TTC549 (cell line): ENCODE data around the gene TNN.
"Not testable (repeated sequence)": the region's sequence is repeated elsewhere in the genome, so short reads cannot be mapped to it uniquely, and the experiment has no call there.

Source experiments
- FAIRE-seq: peaks from 2 replicates; lab custom pipeline; 2012; peaks lifted over from hg19 to GRCh38; lab: Jason Lieb, UNC

TNN gene

DNA sequence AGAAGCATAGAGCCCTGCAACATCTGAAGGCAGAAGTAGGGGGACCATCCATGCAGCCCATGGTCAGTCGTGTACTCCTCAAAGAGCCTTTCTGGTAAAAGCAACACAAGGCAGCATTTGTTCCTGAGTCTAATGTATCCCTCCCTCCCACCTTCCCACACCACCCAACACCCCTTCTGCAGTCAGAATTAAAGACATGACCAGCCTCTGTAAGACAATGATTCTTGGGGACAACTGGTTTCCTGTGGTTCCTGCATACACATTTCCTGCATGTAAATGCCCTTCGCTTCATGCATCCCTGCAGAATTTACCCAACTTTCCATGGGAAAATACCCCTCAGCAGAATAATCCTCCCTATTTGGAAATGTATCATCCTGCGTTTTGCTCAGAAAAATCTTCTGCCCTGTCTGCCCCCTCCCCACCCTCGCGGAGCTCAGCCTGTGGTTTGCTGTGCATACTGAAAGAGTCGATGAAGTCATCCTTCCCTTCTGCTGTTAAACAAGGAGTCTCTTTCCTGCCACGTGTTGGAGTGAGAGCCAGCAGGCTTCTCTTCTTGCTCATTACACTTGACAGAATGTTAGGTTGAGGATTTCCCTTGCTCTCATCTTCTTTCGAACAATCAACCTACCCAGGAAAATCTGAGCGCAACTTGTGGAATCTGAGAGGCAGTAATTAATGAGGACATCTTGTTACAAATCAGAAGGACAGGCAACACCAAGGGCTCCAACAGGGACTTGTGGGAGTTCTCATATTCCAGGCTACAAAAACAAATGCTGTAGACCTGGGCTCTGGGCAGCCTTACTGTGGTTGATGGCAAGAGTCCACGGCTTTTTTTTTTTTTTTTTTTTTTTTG, 4.7 kb downstream of the TNN start:
- FAIRE-seq, result no peak

DNA sequence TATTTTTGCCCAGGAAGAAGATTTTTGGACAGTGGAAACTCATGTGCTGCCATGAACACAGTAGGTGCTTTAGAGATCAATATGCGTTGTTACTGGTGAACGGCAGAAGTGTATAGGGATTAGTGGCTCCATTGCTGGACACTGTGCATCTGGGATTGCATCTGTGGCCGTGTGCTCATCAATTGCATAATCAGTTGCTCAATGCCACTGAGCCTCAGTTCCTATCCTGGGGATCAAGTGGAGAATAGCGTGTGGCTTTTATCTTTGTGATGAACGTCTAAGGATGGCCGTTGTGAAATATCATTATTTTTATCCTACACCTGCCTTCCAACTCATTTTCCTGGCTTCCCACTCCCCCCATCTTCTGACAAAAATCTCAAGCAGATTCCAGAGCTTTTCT, 5.4 kb downstream of the TNN start:
- FAIRE-seq, result no peak

DNA sequence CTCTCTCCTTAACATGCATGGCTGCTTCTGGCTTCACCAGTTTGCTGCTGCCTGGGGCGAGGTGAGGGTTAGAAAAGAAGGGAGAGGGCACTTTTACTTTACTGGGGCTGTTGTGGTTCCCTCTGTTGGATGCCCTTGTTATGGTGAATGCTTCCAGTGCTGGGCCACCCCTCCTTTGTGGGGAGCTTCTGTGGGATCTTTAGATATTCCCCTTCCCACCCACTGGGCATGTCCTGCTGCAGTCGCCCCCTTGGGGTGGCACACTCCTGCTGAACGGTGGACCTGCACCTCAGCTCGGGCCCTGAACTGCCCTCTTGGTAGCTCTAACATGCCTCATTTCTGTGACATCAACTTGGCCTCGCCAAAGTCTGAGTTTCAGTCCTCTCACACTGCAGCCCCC, 6.0 kb downstream of the TNN start:
- no peak for FAIRE-seq

DNA sequence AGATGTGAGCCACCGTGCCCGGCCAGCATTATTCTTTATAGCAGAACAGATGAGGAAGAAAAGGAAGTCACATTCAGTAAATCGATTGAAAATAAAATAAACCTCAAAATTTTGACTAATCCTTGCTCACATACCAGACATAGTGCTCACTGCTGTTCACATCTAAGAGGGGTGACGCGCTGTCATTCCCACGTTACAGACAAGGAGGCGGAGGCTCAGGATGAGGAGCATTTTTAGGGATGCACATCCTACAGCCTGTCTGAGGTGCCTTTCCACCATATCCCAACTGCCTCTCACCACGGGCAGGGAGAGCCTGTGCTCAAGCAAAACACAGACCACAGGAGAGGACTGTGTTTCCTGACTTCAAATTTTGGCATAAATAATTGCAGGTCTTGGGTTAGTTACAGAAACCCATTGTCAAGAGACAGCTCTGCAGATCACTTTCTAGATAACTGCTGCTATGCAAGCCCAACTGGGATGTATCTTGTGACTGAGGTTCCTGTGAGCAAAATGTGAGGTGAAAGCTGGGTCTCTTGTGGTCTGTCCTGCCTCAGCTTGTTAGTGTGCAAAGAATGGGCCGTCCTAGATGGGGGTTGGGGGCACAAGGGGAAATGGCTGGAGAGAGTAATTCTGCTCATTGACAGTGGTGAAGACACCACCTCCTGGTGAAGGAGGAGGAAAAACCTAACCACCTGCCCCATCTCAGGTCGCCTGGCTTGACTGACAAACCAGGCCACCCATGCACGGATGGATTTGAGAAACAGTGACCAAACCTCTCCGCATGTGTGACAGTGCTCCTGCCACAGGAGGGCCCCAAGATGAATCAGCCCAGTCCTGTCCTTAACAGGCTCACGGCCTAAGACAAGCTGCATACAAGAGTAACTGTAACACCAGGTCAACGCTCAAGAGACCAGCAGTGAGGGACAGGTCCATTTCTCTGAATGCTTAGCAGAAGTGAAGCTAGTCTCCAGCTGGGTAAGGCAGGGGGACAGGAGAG, 8.2 kb downstream of the TNN start:
- no peak for FAIRE-seq

DNA sequence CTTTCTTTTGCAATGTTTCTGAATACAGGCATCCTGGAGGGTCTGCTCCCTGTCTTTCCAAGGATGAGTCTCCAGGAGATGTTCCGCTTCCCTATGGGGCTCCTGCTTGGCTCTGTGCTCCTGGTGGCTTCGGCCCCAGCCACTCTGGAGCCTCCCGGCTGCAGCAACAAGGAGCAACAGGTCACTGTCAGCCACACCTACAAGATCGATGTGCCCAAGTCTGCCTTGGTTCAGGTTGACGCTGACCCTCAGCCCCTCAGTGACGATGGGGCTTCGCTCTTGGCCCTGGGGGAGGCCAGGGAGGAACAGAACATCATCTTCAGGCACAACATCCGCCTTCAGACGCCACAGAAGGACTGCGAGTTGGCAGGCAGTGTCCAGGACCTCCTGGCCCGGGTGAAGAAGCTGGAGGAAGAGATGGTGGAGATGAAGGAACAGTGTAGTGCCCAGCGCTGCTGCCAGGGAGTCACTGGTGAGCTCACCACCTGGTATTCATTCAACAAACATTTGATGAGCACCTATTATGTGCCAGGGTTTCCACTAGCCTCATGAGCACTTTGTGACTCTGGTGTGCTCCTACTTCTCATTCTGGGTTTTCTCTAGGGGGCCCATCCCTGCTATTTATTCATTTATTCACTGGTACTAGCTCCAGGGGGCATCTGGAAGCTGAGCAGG, 9.9 kb downstream of the TNN start:
- FAIRE-seq, result no peak

DNA sequence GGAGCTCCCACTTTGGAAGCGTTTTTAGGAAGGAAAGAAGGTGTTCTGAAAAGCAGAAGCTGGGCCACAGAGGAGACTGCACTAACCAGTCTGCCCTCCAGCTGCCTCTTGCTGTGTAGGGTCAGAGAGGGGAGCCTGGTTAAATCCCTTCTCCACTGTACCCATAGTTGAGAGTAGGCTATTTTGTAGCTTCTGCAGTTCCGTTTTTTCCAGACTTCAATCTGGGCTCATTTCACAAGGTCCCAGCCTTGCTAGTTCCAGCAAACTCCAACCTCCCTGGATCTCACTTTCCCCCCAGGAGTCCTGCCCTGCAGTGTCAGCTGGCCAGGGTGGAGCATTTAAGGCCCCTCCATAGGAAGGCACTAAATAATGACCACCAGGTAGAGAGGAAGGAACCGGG, 11.0 kb downstream of the TNN start:
- FAIRE-seq, result no peak

DNA sequence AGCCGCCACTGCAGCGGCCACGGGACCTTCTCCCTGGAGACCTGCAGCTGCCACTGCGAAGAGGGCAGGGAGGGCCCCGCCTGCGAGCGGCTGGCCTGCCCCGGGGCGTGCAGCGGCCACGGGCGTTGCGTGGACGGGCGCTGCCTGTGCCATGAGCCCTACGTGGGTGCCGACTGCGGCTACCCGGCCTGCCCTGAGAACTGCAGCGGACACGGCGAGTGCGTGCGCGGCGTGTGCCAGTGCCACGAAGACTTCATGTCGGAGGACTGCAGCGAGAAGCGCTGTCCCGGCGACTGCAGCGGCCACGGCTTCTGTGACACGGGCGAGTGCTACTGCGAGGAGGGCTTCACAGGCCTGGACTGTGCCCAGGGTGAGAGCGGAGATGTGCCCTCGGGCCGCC, 11.7 kb downstream of the TNN start:
- FAIRE-seq, result no peak

DNA sequence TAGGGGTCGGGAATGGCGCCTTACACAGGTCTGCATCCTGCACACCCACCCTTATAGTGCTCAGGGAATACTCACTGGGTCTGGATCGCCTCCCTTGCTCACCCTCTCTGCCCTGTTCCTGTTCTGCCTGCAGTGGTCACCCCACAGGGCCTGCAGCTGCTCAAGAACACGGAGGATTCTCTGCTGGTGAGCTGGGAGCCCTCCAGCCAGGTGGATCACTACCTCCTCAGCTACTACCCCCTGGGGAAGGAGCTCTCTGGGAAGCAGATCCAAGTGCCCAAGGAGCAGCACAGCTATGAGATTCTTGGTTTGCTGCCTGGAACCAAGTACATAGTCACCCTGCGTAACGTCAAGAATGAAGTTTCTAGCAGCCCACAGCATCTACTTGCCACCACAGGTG, 12.4 kb downstream of the TNN start:
- FAIRE-seq, result no peak

DNA sequence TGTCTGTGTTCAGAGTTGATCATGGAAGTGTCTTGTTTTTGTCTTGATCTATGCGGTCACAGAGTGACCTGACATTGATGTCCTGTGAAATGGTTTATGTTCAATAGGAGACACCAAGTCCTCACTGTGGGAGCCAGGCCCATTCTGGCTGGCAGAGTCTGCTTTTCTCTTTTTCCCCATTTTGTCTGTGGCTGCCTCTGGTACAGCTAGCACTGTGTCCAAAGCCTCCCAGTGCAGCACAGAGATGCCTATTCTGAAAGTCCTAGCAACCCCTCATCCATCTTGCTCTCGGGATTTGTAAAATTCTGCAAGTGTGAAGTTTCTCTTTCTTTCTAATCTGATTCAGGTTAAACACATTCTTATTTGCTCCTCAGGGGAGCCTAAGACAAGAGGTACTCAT, 14.3 kb downstream of the TNN start:
- FAIRE-seq, result no peak

DNA sequence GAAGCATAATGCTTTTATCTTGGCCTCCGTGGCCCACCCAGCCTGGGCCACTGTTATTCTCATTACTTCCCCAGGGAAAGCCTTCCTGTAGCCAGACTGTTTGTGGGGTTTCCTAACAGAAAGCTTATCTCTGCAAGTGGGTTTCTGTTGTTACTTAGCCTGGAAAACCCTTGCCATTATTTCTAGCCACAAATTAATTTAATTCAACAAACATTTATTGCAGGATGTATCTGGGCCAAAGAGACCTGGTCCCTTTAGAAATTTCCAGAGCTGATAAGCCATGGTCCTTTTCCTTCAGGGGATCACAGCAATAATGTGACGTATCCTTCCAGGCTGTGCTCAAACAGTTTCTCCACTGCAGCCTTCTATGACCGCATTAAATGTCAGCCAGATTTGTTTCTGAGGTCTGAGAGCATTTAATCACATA, 20.9 kb downstream of the TNN start:
- FAIRE-seq, result no peak

DNA sequence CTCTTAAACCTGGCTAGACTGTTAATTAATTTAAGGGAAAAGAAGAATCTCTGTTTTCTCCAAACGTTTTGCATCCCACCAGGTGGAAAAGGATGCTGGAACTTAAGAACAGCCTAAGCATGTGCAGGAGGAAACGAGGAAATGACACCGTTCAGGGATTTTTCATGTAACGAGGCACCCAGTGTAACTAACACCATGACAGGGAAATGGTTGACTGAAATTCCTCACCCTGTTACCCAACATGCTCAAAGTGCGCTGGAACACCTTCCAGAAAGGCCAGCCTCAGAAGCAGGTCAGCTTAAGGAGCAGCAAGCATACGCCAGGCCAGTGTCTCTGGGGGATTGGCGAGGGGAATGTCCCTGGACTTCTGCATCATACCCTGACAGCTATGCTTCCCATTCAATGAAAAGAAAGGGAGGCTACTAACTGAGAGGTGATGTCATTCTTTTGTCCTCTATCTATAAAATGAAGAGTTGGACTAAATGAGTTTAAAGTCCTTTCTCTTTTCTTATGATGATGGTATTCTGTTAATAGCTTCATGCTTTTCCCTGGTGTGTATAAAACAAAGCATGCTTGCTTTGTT, 21.6 kb downstream of the TNN start:
- FAIRE-seq, result no peak

DNA sequence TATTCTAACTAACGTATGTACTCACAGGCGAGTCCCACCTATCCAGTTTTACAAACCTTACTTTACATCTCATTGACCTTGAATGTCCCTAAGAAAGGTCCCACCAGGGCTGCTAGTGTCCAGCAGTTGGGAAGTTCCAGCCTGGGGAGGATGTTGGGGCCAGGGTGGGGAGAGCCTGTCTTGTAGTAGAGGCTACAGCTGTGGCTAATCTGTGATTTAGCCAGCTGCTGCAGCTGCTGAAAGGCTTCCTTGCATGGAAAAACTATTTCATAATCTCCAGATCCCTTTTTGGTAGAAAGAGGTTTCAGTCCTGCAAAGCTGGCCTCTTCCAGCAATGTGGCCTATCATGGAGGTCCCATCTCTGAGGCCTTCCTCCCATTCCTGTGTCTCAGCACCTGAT, 23.1 kb downstream of the TNN start:
- no peak for FAIRE-seq

DNA sequence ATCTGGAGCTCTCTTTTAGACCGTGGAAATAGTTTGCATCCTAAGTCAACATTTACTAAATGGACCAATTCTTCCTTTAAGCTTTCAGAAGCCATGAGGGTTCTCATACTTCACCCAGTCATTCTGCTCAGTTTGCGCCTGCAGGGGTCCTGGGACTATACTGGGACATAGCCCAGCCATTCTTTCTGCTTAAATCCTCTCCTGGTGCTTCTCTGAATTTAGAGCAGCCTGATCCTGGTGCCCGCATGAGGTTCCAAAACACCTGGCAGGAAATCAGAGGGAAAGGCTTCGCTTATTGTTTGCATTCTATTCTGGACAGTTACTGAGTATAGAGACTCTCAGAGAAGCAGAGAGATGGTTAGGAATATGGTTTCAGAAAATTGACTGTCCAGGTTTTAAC, 27.0 kb downstream of the TNN start:
- no peak for FAIRE-seq

DNA sequence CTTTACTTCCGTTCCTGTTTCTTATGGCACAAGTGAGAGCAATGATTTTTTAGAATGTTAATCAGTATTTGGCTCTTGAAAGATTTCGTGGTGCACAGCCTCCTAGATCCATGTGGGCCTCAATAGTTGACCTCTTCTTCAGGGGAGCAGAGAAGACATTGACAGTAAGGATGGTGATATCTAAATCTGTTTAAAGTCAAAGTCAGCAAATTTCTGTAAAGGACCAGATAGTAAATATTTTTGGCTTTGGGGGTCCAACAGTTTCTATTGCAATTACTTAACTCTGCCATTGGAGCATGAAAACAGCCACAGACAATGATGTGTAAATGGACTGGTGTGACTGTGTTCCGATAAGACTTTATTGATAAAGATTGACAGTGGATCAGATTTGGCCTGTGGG, 27.4 kb downstream of the TNN start:
- FAIRE-seq, result no peak

DNA sequence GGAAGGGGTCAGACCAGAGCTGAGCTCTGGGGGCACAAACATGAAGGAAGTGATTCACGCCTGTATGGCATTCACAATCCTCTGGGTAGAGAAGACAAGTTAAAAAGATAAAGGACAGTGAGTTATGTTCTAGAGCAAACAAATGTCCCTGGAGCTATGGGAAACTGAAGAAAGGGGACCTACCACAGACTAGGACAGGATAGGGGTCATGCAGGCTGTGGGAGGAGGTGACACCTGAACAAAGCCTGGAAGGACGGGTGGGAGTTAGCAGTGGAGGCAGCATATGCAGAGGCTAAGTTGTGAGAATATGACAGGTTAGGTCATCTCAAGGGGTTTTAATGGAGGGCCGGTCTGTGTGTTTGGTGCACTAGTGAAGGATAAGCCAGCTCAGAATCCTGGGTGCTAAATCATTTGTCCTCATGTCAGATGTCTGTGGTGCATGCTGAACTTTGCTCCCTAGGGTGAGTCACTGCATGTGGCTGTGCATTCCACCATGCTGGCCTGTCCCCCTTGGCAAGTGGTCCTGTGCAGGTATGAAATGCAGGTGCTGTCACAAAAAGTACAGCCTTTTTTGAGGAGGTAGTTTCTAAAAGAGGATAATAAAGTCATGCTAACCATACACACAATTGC, 28.5 kb downstream of the TNN start:
- no peak for FAIRE-seq

DNA sequence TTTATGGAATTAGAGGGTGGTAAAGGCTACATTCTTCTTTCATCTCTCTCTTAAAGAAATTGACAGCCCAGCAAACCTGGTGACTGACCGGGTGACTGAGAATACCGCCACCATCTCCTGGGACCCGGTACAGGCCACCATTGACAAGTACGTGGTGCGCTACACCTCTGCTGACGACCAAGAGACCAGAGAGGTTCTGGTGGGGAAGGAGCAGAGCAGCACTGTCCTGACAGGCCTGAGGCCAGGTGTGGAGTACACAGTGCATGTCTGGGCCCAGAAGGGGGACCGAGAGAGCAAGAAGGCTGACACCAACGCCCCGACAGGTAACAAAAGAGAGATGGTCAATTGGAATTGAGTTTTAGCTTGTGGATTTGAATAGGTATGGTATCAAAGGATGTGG, 29.7 kb downstream of the TNN start:
- FAIRE-seq, result no peak

DNA sequence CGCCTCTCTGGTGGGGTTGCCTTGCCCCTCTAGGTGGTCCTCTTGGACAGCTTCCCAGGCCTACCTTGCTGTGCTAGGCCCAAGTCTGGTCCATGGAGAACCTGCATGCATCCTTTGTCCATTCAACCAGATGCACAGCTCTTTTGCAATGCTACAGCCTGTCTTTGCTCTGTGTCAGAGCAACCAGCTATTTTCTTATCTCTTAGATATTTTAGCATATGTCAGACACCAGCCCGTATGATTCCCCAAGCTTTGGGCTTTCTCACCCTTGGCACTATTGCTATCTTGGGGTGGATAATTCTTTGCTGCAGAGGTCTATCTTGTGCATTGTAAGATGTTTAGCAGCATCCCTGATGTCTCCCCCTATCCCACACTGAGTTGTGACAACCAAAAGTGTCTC, 32.3 kb downstream of the TNN start:
- FAIRE-seq, result no peak

DNA sequence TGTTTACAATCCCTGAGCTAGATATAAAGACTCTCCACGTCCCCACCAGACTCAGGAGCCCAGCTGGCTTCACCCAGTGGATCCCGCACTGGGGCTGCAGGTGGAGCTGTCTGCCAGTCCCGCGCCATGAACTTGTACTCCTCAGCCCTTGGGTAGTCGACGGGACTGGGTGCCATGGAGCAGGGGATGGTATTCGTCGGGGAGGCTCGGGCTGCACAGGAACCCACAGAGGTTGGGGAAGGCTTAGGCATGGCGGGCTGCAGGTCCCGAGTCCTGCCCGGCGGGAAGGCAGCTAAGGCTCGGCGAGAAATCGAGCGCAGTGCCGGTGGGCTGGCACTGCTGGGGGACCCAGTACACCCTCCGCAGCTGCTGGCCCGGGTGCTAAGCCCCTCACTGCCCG, 34.5 kb downstream of the TNN start:
- FAIRE-seq, result not testable (repeated sequence)

DNA sequence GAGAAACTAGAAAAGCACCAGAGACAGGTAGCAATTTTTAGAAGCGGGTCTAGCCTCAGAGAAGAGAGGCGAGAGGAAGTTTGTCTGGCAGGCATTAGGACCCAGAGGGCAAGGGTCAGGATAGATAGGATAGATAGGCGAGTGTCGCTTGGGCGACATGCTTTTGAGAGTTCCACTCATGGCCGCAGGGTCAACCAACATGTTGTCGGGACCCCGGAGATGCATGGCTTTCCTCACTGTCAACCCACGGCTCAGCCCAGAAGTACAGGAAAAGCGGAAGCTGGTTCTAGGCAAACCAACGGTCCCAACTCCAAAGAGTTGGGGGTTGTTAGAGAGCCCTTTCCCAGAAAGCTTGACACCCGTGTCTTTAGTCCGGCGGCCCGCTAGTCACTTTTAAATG, 38.9 kb downstream of the TNN start:
- FAIRE-seq, result not testable (repeated sequence)

DNA sequence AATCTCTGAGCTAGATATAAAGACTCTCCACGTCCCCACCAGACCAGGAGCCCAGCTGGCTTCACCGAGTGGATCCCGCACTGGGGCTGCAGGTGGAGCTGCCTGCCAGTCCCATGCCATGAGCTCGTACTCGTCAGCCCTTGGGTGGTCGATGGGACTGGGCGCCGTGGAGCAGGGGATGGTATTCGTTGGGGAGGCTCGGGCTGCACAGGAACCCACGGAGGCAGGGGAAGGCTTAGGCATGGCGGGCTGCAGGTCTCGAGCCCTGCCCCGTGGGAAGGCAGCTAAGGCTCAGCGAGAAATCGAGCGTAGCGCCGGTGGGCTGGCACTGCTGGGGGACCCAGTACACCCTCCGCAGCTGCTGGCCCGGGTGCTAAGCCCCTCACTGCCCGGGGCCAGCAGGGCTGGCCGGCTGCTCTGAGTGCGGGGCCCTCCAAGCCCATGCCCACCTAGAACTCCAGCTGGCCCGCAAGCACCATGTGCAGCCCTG, 40.7 kb downstream of the TNN start:
- not testable (repeated sequence) for FAIRE-seq

DNA sequence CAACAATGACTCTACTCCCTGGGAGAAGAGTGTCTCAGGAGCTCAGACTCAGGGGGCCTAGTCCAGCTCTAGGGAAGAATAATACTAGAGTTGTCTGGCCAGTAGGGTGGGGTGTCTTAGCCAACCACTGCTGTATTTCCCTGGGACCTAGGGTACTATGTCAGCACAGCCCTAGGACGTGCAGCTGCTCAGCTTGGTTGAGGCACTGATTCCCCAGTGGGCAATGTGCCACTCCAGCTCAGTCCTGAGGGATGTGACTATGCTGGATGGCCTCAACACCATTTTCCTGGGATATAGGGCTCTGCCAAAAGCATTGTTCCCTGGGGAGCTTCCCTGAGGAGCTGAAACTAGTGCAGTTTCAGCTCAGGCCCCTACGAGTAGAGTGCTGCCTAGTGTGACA, 47.4 kb downstream of the TNN start:
- FAIRE-seq, result no peak
